Stimulated activated CD4-positive, alpha-beta T cell treated with anti-CD3 and anti-CD28 coated beads, Interleukin-2, amount 100 ng/mL, for 4 hours (primary cell): ENCODE measurements around the gene FAM83E.
"Not testable (repeated sequence)": the region's sequence is repeated elsewhere in the genome, so short reads cannot be mapped to it uniquely, and the experiment has no call there.

ENCODE experiments used
- DNase-seq: peaks from one replicate; pipeline ENCODE4 v3.0.0-alpha.2; 2020; ENCODE audit warnings: low read depth

Gene FAM83E

GRCh38 chr19:48639483-48640375 lies 24.9 kb upstream of the FAM83E start:
- DNase-seq = no peak

- no peak for DNase-seq
These were observed 24.0 kb upstream of the FAM83E start for GRCh38 chr19:48638831-48639381.

- peak; percentile 80 for DNase-seq
These were observed 23.3 kb upstream of the FAM83E start for GRCh38 chr19:48637948-48638830.

GRCh38 chr19:48637449-48637947 lies 22.6 kb upstream of the FAM83E start:
- peak; percentile 99 for DNase-seq

- no peak for DNase-seq
These were observed 22.1 kb upstream of the FAM83E start, which contains the start of gene DBP for GRCh38 chr19:48636859-48637448. TSS of gene DBP (minus strand) at chr19:48637379. CDS start at chr19:48636994, 385 bp downstream.

- DNase-seq = no peak
These were observed 21.3 kb upstream of the FAM83E start for GRCh38 chr19:48635966-48636858.

- DNase-seq = peak; percentile 68
These were observed 20.5 kb upstream of the FAM83E start for GRCh38 chr19:48635263-48635965.

GRCh38 chr19:48634424-48635262 lies 19.8 kb upstream of the FAM83E start:
- DNase-seq = peak; percentile 90

- no peak for DNase-seq
These were observed 19.1 kb upstream of the FAM83E start for GRCh38 chr19:48634036-48634342.

GRCh38 chr19:48633148-48634035 lies 18.5 kb upstream of the FAM83E start:
- no peak for DNase-seq

GRCh38 chr19:48632692-48633147 lies 17.8 kb upstream of the FAM83E start:
- no peak for DNase-seq

GRCh38 chr19:48632286-48632685 lies 17.4 kb upstream of the FAM83E start:
- DNase-seq = not testable (repeated sequence)

- DNase-seq = no peak
These were observed 16.3 kb upstream of the FAM83E start for GRCh38 chr19:48631225-48631624.

- no peak for DNase-seq
These were observed 15.6 kb upstream of the FAM83E start for GRCh38 chr19:48630296-48631063.

- DNase-seq = no peak
These were observed 14.9 kb upstream of the FAM83E start for GRCh38 chr19:48629599-48630295.

GRCh38 chr19:48629297-48629598 lies 14.4 kb upstream of the FAM83E start:
- no peak for DNase-seq
